HCEC 1CT (cell line): ENCODE results near the gene CACNA2D3.

ENCODE experiments used
- DNase-seq: peaks from one replicate; pipeline ENCODE4 v3.0.0-alpha.2; 2017

CACNA2D3 gene

GRCh38 chr3:54994111-54994513 is 871.8 kb downstream of the CACNA2D3 start:
- DNase-seq: no peak

GRCh38 chr3:54999159-54999558 is 876.8 kb downstream of the CACNA2D3 start:
- peak; percentile 77 for DNase-seq

GRCh38 chr3:54999811-55000210 is 877.5 kb downstream of the CACNA2D3 start:
- DNase-seq: no peak

GRCh38 chr3:55000546-55000945 is 878.2 kb downstream of the CACNA2D3 start:
- peak; percentile 88 for DNase-seq

GRCh38 chr3:55000953-55001352 is 878.6 kb downstream of the CACNA2D3 start:
- no peak for DNase-seq

- DNase-seq: no peak
These were observed 880.1 kb downstream of the CACNA2D3 start for GRCh38 chr3:55002416-55002930.

- no peak for DNase-seq
These were observed 883.9 kb downstream of the CACNA2D3 start for GRCh38 chr3:55006244-55006676.

- no peak for DNase-seq
These were observed 885.6 kb downstream of the CACNA2D3 start for GRCh38 chr3:55007971-55008370.

- DNase-seq: no peak
These were observed 887.0 kb downstream of the CACNA2D3 start for GRCh38 chr3:55009372-55009771.

GRCh38 chr3:55012091-55012490 is 889.7 kb downstream of the CACNA2D3 start:
- no peak for DNase-seq

- DNase-seq: no peak
These were observed 891.0 kb downstream of the CACNA2D3 start for GRCh38 chr3:55013145-55013925.

GRCh38 chr3:55014081-55014480 is 891.7 kb downstream of the CACNA2D3 start:
- DNase-seq: no peak

GRCh38 chr3:55014906-55015305 is 892.6 kb downstream of the CACNA2D3 start:
- no peak for DNase-seq

- no peak for DNase-seq
These were observed 895.5 kb downstream of the CACNA2D3 start for GRCh38 chr3:55017876-55018275.

GRCh38 chr3:55030938-55031337 is 908.6 kb downstream of the CACNA2D3 start:
- no peak for DNase-seq

- no peak for DNase-seq
These were observed 914.7 kb downstream of the CACNA2D3 start for GRCh38 chr3:55036883-55037577.

- no peak for DNase-seq
These were observed 920.2 kb downstream of the CACNA2D3 start for GRCh38 chr3:55042591-55042990.

- DNase-seq: no peak
These were observed 922.1 kb downstream of the CACNA2D3 start for GRCh38 chr3:55044486-55044885.

GRCh38 chr3:55059027-55059629 is 936.8 kb downstream of the CACNA2D3 start:
- peak; percentile 30 for DNase-seq

- DNase-seq: no peak
These were observed 938.8 kb downstream of the CACNA2D3 start for GRCh38 chr3:55060896-55061719.

GRCh38 chr3:55061720-55062034 is 939.3 kb downstream of the CACNA2D3 start:
- no peak for DNase-seq

- DNase-seq: no peak
These were observed 941.8 kb downstream of the CACNA2D3 start for GRCh38 chr3:55064164-55064563.

- DNase-seq: no peak
These were observed 943.0 kb downstream of the CACNA2D3 start for GRCh38 chr3:55065331-55065730.
